OCI-LY1 (cell line): Measurements from ENCODE around the gene COG8.

ENCODE experiments used
- CTCF ChIP-seq: fragments of 200-600 bp; sonication (generic), shearing (Covaris generic); IDR thresholded peaks from 2 replicates; pipeline ENCODE4 v1.5.1; 2017; ENCODE audit warnings: mild to moderate bottlenecking, antibody characterized with exemption, low read length, moderate library complexity, mixed read lengths
- EZH2 ChIP-seq: fragments of 200-600 bp; sonication (generic), shearing (Covaris generic); IDR thresholded peaks from 2 replicates; pipeline ENCODE4 v1.8.0; 2017; ENCODE audit warnings: borderline replicate concordance, mixed run types, mild to moderate bottlenecking, antibody characterized with exemption, low read length, moderate library complexity, mixed read lengths

- TF ChIP-seq CTCF (no peak), EZH2 (no peak)
Observed at GRCh38 chr16:69351309-69352027, 12.1 kb upstream of the COG8 start, which contains the start of gene TMED6.
